Omental fat pad (tissue), 4 donors: ENCODE data around the gene THOC1. TPM values are rescaled to one million over a fixed set of nuclear protein-coding genes. Genes with fewer than 3 reads are reported as not detected.

ENCODE experiments used
- ATAC-seq: fragments of 150-250 bp; one replicate; pipeline ENCODE4 v1.9.1; 2016; ENCODE audit warnings: mild to moderate bottlenecking, moderate library complexity; ENCODE audit not compliant: low FRiP score
- DNase-seq: peaks from one replicate; pipeline ENCODE4 v3.0.0-alpha.2; 2019; ENCODE audit warnings: low spot score
- total RNA-seq, 4 donors: library from RNA; depleted of rRNA; stranded (reverse); fragments of >200 nt; gene quantifications; one replicate each; pipeline ENCODE4 v1.1.0, GENCODE V29; 2016
- TF ChIP-seq, protein P1 (sequence below), 3 donors: fragments of 450-650 bp; IDR thresholded peaks; one replicate each; pipeline ENCODE4 v1.5.1; 2016 to 2017; ENCODE audit warnings: antibody characterized with exemption in 3 of 3, mild to moderate bottlenecking in 3 of 3, moderate library complexity in 2 of 3

THOC1 gene
- total RNA-seq, 4 donors from 2014 or later, result 33.0 to 60.6 (median 45.9) TPM

DNA sequence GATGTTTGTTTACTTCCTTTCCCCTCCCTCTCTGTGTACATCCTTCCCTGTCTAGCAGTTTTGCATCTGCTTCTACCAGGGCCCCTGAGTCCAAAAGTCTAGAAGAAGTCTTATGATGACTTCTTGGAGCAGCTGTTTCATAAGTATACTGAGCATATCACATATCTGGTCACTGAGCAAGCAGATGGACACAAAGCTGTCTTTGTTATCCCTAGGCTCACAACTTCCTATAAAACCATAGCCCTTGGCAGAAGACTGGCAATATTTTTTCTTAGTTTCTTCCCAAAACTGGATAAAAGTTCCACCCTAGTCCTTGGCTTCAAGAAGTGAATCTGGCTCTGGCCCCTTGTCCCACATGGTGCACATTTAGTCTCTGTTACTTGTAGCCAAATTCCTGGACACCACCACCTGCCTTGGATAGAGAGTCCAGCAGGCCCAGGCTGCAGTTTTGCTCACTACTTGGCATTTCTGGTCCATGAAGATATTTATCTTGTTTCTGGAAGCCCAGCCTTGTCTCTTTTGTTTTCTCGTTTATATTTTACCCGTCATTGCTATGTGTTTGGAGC lies 22.5 kb downstream of the THOC1 start:
- no peak for ATAC-seq
- no peak for DNase-seq
- TF ChIP-seq, protein P1, sequence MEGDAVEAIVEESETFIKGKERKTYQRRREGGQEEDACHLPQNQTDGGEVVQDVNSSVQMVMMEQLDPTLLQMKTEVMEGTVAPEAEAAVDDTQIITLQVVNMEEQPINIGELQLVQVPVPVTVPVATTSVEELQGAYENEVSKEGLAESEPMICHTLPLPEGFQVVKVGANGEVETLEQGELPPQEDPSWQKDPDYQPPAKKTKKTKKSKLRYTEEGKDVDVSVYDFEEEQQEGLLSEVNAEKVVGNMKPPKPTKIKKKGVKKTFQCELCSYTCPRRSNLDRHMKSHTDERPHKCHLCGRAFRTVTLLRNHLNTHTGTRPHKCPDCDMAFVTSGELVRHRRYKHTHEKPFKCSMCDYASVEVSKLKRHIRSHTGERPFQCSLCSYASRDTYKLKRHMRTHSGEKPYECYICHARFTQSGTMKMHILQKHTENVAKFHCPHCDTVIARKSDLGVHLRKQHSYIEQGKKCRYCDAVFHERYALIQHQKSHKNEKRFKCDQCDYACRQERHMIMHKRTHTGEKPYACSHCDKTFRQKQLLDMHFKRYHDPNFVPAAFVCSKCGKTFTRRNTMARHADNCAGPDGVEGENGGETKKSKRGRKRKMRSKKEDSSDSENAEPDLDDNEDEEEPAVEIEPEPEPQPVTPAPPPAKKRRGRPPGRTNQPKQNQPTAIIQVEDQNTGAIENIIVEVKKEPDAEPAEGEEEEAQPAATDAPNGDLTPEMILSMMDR (IDR thresholded peaks at IDR 0.05), result no peak

DNA sequence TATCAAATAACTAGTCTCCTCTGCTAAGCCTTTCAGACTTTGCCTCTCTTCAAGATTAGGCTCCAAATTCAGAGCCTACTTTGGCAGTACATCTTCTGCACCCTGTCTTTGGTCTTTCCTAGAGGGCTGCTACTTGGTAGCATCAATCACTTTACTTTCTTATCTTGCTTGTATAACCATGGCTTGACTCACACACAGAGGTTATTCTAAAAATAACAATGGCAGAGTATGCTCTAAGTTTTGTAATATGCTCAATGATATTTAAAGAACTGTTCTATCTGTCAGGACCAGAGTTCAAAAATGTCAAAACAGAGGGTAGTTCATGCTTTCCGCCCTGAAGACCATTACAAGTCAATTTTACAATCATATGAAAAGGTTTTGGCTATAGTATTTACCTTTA lies 27.7 kb downstream of the THOC1 start:
- no peak for DNase-seq
- TF ChIP-seq, protein P1 (IDR thresholded peaks at IDR 0.05), result no peak
- ATAC-seq, result no peak

DNA sequence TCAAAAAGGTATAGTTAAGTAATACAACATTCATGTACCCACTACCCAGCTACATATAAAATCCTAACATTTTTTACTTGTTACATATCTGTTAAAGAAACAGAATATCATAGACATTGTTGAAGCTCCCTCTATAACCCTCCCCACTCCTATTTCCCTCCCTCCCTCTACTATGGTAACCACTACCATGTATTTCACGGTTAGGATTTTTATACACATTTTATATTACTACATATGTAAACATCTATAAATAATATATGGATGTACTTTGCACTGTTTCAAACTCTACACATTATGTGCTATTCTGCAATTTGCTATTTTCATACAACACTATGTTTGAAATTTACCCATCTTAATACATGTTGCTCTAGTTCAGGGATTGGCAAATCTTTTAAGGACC lies 36.3 kb downstream of the THOC1 start:
- TF ChIP-seq, protein P1 (IDR thresholded peaks at IDR 0.05), result no peak
- DNase-seq (no peak), ATAC-seq (no peak)

DNA sequence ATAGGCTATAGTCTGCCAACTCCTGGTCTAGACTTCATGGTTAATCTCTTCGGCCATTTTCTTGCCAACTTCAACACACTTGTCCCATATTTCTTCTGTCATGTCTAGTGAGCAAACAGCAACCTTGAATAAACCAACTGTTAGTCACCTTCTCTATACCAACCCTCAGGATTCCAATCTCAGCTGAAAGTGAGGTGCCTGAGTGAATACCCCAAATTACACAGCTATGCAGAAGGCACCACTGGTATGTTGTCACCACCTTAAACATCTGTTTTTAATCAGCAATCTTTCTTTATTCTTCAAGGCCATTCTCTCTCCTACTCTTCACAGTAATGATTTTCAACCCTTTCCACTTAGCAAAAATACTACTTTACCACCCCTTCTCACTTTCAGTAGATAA lies 39.3 kb downstream of the THOC1 start:
- no peak for ATAC-seq
- TF ChIP-seq, protein P1 (IDR thresholded peaks at IDR 0.05), result no peak
- DNase-seq, result no peak

DNA sequence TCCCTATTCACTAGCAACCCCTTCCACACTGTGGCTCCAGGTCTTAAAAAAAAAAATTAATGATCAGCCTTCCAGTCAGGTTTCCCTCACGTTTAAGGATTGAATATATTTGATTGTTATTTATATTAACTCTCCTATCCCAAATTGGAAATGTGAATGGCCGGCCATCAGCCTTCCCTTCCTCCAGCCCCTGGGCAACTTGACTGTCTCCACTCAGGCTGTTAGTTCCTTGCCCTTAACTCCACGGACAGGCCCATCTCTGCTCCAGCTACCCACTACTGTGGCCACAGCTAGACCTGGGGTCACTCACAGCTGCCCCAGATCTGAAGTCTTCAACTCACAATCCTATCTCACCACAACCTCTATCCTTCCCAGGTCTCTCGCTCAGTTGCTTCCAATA lies 39.9 kb downstream of the THOC1 start:
- TF ChIP-seq, protein P1 (IDR thresholded peaks at IDR 0.05), result no peak
- no peak for ATAC-seq
- no peak for DNase-seq

DNA sequence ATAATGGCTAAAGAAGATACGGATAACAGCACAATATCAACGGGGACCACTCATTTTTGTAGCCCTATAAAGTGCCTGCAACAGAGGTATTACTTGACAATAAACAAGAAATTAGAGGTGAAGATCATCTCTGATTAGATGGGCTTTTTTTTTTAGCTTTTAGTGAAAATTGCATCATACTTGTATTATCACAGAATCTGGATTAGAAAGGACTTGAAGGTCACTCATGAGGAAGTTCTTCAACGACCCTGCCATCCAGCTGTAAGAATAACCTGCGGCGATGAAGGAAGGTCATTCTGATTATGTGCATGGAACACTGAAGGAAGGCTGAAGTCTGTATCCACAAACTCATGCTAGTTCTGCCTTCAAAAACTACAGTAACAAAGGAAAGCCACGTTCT lies 40.5 kb downstream of the THOC1 start:
- DNase-seq, result no peak
- TF ChIP-seq, protein P1 (IDR thresholded peaks at IDR 0.05), result no peak
- no peak for ATAC-seq

DNA sequence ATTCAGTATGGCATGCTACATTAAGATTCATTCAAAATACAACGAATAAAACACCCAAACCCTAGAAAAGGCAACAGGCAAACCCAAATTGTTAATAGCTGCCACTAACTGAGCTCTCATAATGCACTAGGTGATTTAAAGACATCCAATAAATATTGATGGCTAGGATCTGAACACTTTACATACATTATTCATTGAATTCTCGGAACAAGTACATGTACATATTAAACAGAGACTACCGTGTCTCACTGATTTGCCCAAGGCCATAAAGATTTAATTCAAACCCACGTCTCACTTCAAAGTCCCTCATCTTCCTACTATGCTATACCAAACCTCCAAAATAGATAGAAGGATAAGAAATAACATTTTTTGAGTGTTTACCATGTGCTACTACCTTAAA lies 42.1 kb downstream of the THOC1 start:
- TF ChIP-seq, protein P1 (IDR thresholded peaks at IDR 0.05), result no peak

More for the DNA sequence above, 42.1 kb downstream of the THOC1 start:
- no peak for ATAC-seq
- DNase-seq, result no peak
